Thoracic aorta endothelial cell (primary cell): ENCODE measurements around the gene FRG1. TPM values are rescaled to one million over a fixed set of nuclear protein-coding genes. Genes with fewer than 3 reads are reported as not detected.

Experiments
- small RNA-seq: library from RNA; depleted of rRNA; stranded (forward); fragments of <200 nt; gene quantifications from one replicate; pipeline ENCODE3, GENCODE V24; 2012
- total RNA-seq: library from RNA; depleted of rRNA; stranded (reverse); fragments of >200 nt; gene quantifications from 2 replicates; pipeline ENCODE4 v1.2.3, GENCODE V29; 2012

FRG1 gene
- 38.8 and 55.6 TPM in 2 replicates for total RNA-seq

DNA sequence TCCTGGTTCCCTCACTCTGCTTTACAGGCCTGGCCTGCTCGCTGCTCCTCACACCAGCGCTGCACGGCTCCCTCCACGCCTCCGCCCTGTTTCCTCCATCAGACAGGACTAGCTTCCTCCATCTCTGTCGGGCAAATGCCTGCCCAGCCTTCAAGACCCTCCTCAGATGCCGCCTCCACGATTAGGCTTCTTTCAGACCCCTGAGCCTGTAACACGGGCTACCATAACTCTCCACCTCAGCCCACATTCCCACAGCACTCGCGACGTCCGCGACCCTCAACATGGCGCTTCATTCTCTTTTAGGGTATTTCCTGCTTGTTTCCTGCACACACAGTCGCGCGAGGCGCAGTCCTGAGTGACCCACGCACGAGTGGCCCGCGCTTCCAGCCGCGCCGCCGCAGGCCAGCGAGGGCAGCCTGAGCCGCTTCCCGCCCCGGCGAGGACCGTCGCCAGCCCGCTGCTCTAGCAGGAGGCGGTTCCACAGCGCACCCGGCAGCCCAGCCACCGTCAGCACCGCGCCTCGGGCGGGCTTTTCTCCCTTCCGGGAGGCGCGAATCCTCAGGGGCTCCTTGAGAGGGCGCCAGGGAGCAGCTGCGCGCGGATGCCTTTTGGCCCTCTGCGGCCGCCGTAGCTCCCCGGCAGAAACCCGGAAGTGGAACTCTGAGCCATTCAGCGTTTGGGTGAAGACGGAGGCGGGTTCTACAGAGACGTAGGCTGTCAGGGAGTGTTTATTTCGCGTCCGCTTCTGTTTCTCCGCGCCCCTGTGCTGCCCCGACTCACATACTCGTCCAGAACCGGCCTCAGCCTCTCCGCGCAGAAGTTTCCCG is at the start of gene FRG1:
Gene FRG1 (plus strand): TSS at position 695 of the 827 bp plus-strand sequence. CDS start 138 bp downstream, outside the sequence.

Small RNA genes lying within 50 kb of the gene (small RNA-seq; reads per million reads assigned to genes)
- gene MLLT10P2 = not detected

Other genes with a start within 250 kb of the FRG1 start
- not detected in 2 replicates for gene FRG2, start 86.4 kb downstream of the FRG1 start, total RNA-seq
- not detected in 2 replicates for gene DBET, start 123.6 kb downstream of the FRG1 start, total RNA-seq
- not detected in 2 replicates for gene DUX4, start 232.9 kb downstream of the FRG1 start, total RNA-seq